Adrenal gland (tissue), 12 donors: ENCODE data around the gene EFNA2. TPM values are rescaled to one million over a fixed set of nuclear protein-coding genes. Genes with fewer than 3 reads are reported as not detected.

Experiments
- DNase-seq, 7 donors: peaks; one replicate each; pipeline ENCODE4 v3.0.0-alpha.2; 2019 to 2020
- H3K27ac ChIP-seq, 5 donors: fragments of 200-600 bp; sonication (generic) in 4 of 5; 1 replicate in 3 of 5; 2 replicates in 2 of 5; pipeline versions ENCODE4 v1.5.1 to v1.8.0; 2016 to 2020; ENCODE audit warnings: mild to moderate bottlenecking in 1 of 5
- H3K27me3 ChIP-seq: fragments of 200-600 bp; 2 replicates; pipeline ENCODE4 v1.8.0; 2021
- H3K36me3 ChIP-seq, 2 donors: fragments of 200-600 bp; replicated peaks in 1 of 2; 1 replicate in 1 of 2; 2 replicates in 1 of 2; pipeline versions ENCODE4 v1.5.1 to v1.8.0; 2018 to 2022
- H3K4me1 ChIP-seq, 2 donors: fragments of 200-600 bp; replicated peaks in 1 of 2; 1 replicate in 1 of 2; 2 replicates in 1 of 2; pipeline versions ENCODE4 v1.5.1 to v1.8.0; 2018 to 2021
- H3K4me3 ChIP-seq, 4 donors: fragments of 200-600 bp; sonication (generic) in 3 of 4; one replicate each; pipeline ENCODE4 v1.5.1; 2016 to 2018
- H3K9me3 ChIP-seq, 3 donors: fragments of 200-600 bp; sonication (generic) in 1 of 3; replicated peaks in 1 of 3; 1 replicate in 2 of 3; 2 replicates in 1 of 3; pipeline versions ENCODE4 v1.5.1 to v1.8.0; 2016 to 2021
- CTCF ChIP-seq, 6 experiments: fragments of 450-650 bp in 4 of 6; fragments of 200-600 bp in 2 of 6; sonication (generic) in 1 of 6; IDR thresholded peaks; 1 replicate in 5 of 6; 2 replicates in 1 of 6; pipeline versions ENCODE4 v1.5.1 to v1.8.0; 2016 to 2021; ENCODE audit warnings: antibody characterized with exemption in 6 of 6, mild to moderate bottlenecking in 2 of 6, moderate library complexity in 1 of 6
- POLR2A ChIP-seq, 2 donors: fragments of 450-650 bp; IDR thresholded peaks; one replicate each; pipeline ENCODE4 v1.6.1; 2017; ENCODE audit warnings: antibody characterized with exemption in 2 of 2, mild to moderate bottlenecking in 2 of 2, moderate library complexity in 1 of 2
- WGBS, 4 donors: extraction: QIAGEN DNeasy Blood & Tissue Kit in 2 of 4; methylation state at CpG; one replicate each; pipeline versions ENCODE4 v1.1.5 to v1.1.7; 2013 to 2017; 5-methylcytosine and 5-hydroxymethylcytosine counted together
- intact Hi-C, 2 donors: fragments of 100-400 bp; cut with DNase I; formaldehyde crosslinking; loops; one replicate each; pipeline versions ENCODE4 v1.14.1 to v1.15.0; 2022 to 2023
- polyA plus RNA-seq, 3 donors: library from polyadenylated mRNA; stranded (reverse); fragments of 200-250 nt in 2 of 3; fragments of 350-450 nt in 1 of 3; fragmentation: Illumina TruSeq in 1 of 3; extraction: RNeasy Lipid Tissue Mini Kit (QIAGEN cat#74804) in 1 of 3; gene quantifications; one replicate each; pipeline ENCODE4 v1.2.3, GENCODE V29; 2013 to 2014
- total RNA-seq, 9 donors: library from RNA; depleted of rRNA in 4 of 9; stranded (reverse); fragments of >200 nt in 4 of 9; fragments of 120-200 nt in 1 of 9; fragmentation: NEBNext Ultra II Directional in 1 of 9; extraction: Animal tissue kit (Norgen Biotek cat#: 25700) in 1 of 9; gene quantifications; one replicate each; pipeline versions ENCODE4 v1.1.0 to v1.2.4, GENCODE V29; 2013 to 2023
- donor health status: healthy with polysubstance abuse.
- donor health status: Bipolar disorder and iron deficiency.
- donor health status: DM: yes; HTN: yes; CAD: no.
- donor health status: DM: no; HTN: no; CAD: no.
- donor health status: DM: no; HTN: no; CAD: no.
- donor health status: DM: yes; HTN: yes; CAD: no.

EFNA2 gene
- total and polyA plus RNA-seq, 12 donors = 0.11 TPM; not detected in 11

- TF ChIP-seq POLR2A (IDR thresholded peaks at IDR 0.05) (no peak), CTCF (IDR thresholded peaks at IDR 0.05) (no peak)
- Histone ChIP-seq H3K27me3 (peaks cover 59% of the 10 kb centered on the region), H3K27ac (no peak overlapping the region), H3K9me3 (no peaks in the 10 kb centered on the region), H3K4me1 (peaks cover 0 to 3% of the 10 kb centered on the region in 2 donors), H3K4me3 (no peak overlapping the region), H3K36me3 (no peaks in the 10 kb centered on the region)
- no peak for DNase-seq
- intact Hi-C loops = no loop called here
- WGBS, 4 donors = 61 to 76% (median 65%) methylated on average over 20 to 40 of the region's 40 CpGs
Observed at GRCh38 chr19:1290703-1291651, 5.3 kb downstream of the EFNA2 start.

GRCh38 chr19:1291761-1292418 is 6.2 kb downstream of the EFNA2 start:
- WGBS, 4 donors = 38 to 66% (median 57%) methylated on average over 12 to 25 of the region's 25 CpGs
- Histone ChIP-seq H3K27me3 (peaks cover 53% of the 10 kb centered on the region), H3K4me1 (peaks cover 0 to 3% of the 10 kb centered on the region in 2 donors), H3K27ac (no peak overlapping the region), H3K4me3 (no peak overlapping the region), H3K36me3 (no peaks in the 10 kb centered on the region), H3K9me3 (no peaks in the 10 kb centered on the region)
- TF ChIP-seq POLR2A (IDR thresholded peaks at IDR 0.05) = no peak
- TF ChIP-seq CTCF (IDR thresholded peaks at IDR 0.05) = no peak
- DNase-seq = no peak
- intact Hi-C loops = no loop called here

- WGBS, 4 donors = 74 to 89% (median 82%) methylated on average over 12 to 17 of the region's 17 CpGs
- TF ChIP-seq POLR2A (IDR thresholded peaks at IDR 0.05) = no peak
- no peak for TF ChIP-seq CTCF (IDR thresholded peaks at IDR 0.05)
- intact Hi-C loops = no loop called here
- DNase-seq = no peak
- no peaks in the 10 kb centered on the region for H3K36me3 ChIP-seq
- H3K4me1 ChIP-seq = peaks cover 0 to 3% of the 10 kb centered on the region in 2 donors
- H3K27me3 ChIP-seq = peaks cover 46% of the 10 kb centered on the region
- H3K9me3 ChIP-seq = no peaks in the 10 kb centered on the region
- H3K4me3 ChIP-seq = no peak overlapping the region
- no peak overlapping the region for H3K27ac ChIP-seq
Observed at GRCh38 chr19:1292419-1293151, 6.9 kb downstream of the EFNA2 start.
